Glomerular endothelial cell (primary cell): ENCODE data around the gene KMT2C. TPM values are rescaled to one million over a fixed set of nuclear protein-coding genes. Genes with fewer than 3 reads are reported as not detected.
"Not testable (repeated sequence)": the region's sequence is repeated elsewhere in the genome, so short reads cannot be mapped to it uniquely, and the experiment has no call there.

Experiments used
- DNase-seq: peaks from one replicate; pipeline ENCODE4 v3.0.0-alpha.2; 2011; ENCODE audit warnings: low read depth, low spot score; ENCODE audit errors: extremely low read depth
- total RNA-seq: library from RNA; depleted of rRNA; stranded (reverse); fragments of >200 nt; gene quantifications from 2 replicates; pipeline ENCODE4 v1.2.3, GENCODE V29; 2015

The KMT2C gene
- total RNA-seq, 1 donor from 2014 or later = 50.6 TPM

GRCh38 chr7:152442330-152442835 is 6.6 kb upstream of the KMT2C start:
- no peak for DNase-seq

- DNase-seq = not testable (repeated sequence)
These were observed 6.0 kb upstream of the KMT2C start for GRCh38 chr7:152441810-152442209.

- DNase-seq = not testable (repeated sequence)
These were observed 5.4 kb upstream of the KMT2C start for GRCh38 chr7:152441168-152441567.

- DNase-seq = not testable (repeated sequence)
These were observed 2.2 kb upstream of the KMT2C start for GRCh38 chr7:152438017-152438416.

GRCh38 chr7:152436931-152437575 is 1.2 kb upstream of the KMT2C start:
- not testable (repeated sequence) for DNase-seq

GRCh38 chr7:152436111-152436930 is 518 bp upstream of the KMT2C start:
- DNase-seq = no peak

GRCh38 chr7:152434511-152435383 is 1.1 kb downstream of the KMT2C start:
- not testable (repeated sequence) for DNase-seq

GRCh38 chr7:152433721-152434490 is 1.9 kb downstream of the KMT2C start:
- not testable (repeated sequence) for DNase-seq

GRCh38 chr7:152432735-152433134 is 3.1 kb downstream of the KMT2C start:
- not testable (repeated sequence) for DNase-seq

- DNase-seq = no peak
These were observed 4.9 kb downstream of the KMT2C start for GRCh38 chr7:152430854-152431253.

- not testable (repeated sequence) for DNase-seq
These were observed 5.7 kb downstream of the KMT2C start for GRCh38 chr7:152430118-152430517.

- DNase-seq = no peak
These were observed 11.3 kb downstream of the KMT2C start for GRCh38 chr7:152424348-152425108.

- DNase-seq = no peak
These were observed 11.8 kb downstream of the KMT2C start for GRCh38 chr7:152423991-152424347.

- DNase-seq = not testable (repeated sequence)
These were observed 12.6 kb downstream of the KMT2C start for GRCh38 chr7:152423171-152423570.

GRCh38 chr7:152420950-152421349 is 14.9 kb downstream of the KMT2C start:
- not testable (repeated sequence) for DNase-seq

- no peak for DNase-seq
These were observed 16.1 kb downstream of the KMT2C start for GRCh38 chr7:152419473-152420429.

- DNase-seq = no peak
These were observed 21.0 kb downstream of the KMT2C start for GRCh38 chr7:152414779-152415178.

GRCh38 chr7:152411389-152411788 is 24.4 kb downstream of the KMT2C start:
- DNase-seq = no peak
